B cell (primary cell): ENCODE data around the gene MEOX2. TPM values are rescaled to one million over a fixed set of nuclear protein-coding genes. Genes with fewer than 3 reads are reported as not detected.

Experiments
- ATAC-seq: fragments of 200-7000 bp; cut with Tn5 transposase; one replicate; pipeline ENCODE4 v1.10.0; 2021; ENCODE audit warnings: low read depth, mild to moderate bottlenecking, moderate number of reproducible peaks, moderate library complexity
- CTCF ChIA-PET: fragments of 350-600 bp; sonication (Branson Sonifier 250); formaldehyde crosslinking; loops from one replicate; lab custom pipeline; 2021; ENCODE audit warnings: antibody characterized with exemption, inconsistent platforms; lab: Charles Lee
- POLR2A ChIA-PET: fragments of 350-600 bp; sonication (Branson Sonifier 250); formaldehyde crosslinking; loops from one replicate; lab custom pipeline; 2021; ENCODE audit warnings: antibody characterized with exemption; lab: Charles Lee
- DNase-seq: peaks from one replicate; pipeline ENCODE4 v3.0.0; 2013
- H2AFZ ChIP-seq: 2 replicates; pipeline ENCODE4 v1.6.1; 2012; ENCODE audit warnings: mild to moderate bottlenecking, low read depth, low read length; ENCODE audit not compliant: insufficient read depth, poor library complexity, severe bottlenecking
- H3K27ac ChIP-seq, 2 donors: 1 replicate in 1 of 2; 2 replicates in 1 of 2; pipeline ENCODE4 v1.5.1; 2012 to 2013; ENCODE audit warnings: low read length in 2 of 2, mild to moderate bottlenecking in 2 of 2, moderate library complexity in 1 of 2
- H3K27me3 ChIP-seq, 4 experiments: fragments of 200-600 bp in 1 of 4; sonication (generic) in 1 of 4; replicated peaks in 1 of 4; 1 replicate in 2 of 4; 2 replicates in 2 of 4; pipeline versions ENCODE4 v1.6.1 to v1.7.0; 2013 to 2016; ENCODE audit warnings: low read length in 3 of 4, mild to moderate bottlenecking in 2 of 4, mixed read lengths in 1 of 4, moderate library complexity in 1 of 4; ENCODE audit not compliant: insufficient read depth in 4 of 4, control insufficient read depth in 3 of 4; ENCODE audit errors: control extremely low read depth in 1 of 4
- H3K36me3 ChIP-seq, 2 experiments: replicated peaks in 1 of 2; 1 replicate in 1 of 2; 2 replicates in 1 of 2; pipeline versions ENCODE4 v1.6.1 to v1.7.1; 2013; ENCODE audit warnings: low read length in 1 of 2; ENCODE audit not compliant: insufficient read depth in 2 of 2, control insufficient read depth in 1 of 2; ENCODE audit errors: control extremely low read depth in 1 of 2, extremely low read depth in 1 of 2
- H3K4me1 ChIP-seq, 2 donors: fragments of 200-600 bp in 1 of 2; sonication (generic) in 1 of 2; 1 replicate in 1 of 2; 2 replicates in 1 of 2; pipeline versions ENCODE4 v1.5.1 to v1.6.1; 2013 to 2017; ENCODE audit warnings: low read length in 2 of 2; ENCODE audit not compliant: control insufficient read depth in 2 of 2, insufficient read depth in 2 of 2
- H3K4me2 ChIP-seq: replicated peaks from 2 replicates; pipeline ENCODE3; 2012; ENCODE audit warnings: mild to moderate bottlenecking, low read depth, low read length; ENCODE audit not compliant: poor library complexity, severe bottlenecking
- H3K4me3 ChIP-seq, 5 experiments: fragments of 200-600 bp in 1 of 5; sonication (generic) in 1 of 5; 1 replicate in 3 of 5; 2 replicates in 2 of 5; pipeline versions ENCODE4 v1.5.1 to v1.7.0; 2011 to 2016; ENCODE audit warnings: low read length in 4 of 5, mild to moderate bottlenecking in 4 of 5, low read depth in 2 of 5, control low read depth in 1 of 5, moderate library complexity in 1 of 5; ENCODE audit not compliant: insufficient read depth in 1 of 5; ENCODE audit errors: control extremely low read depth in 1 of 5, extremely low read depth in 1 of 5
- H3K79me2 ChIP-seq: fragments of 200-600 bp; sonication (generic); one replicate; pipeline ENCODE4 v1.6.0; 2016; ENCODE audit warnings: low read length; ENCODE audit not compliant: control insufficient read depth, insufficient read depth
- H3K9ac ChIP-seq: fragments of 200-600 bp; sonication (generic); 2 replicates; pipeline ENCODE4 v1.6.1; 2017; ENCODE audit warnings: mild to moderate bottlenecking, low read length, moderate library complexity
- H3K9me3 ChIP-seq, 3 donors: one replicate each; pipeline versions ENCODE4 v1.6.1 to v1.7.1; 2013; ENCODE audit warnings: low read length in 2 of 3; ENCODE audit not compliant: control insufficient read depth in 2 of 3, insufficient read depth in 1 of 3; ENCODE audit errors: control extremely low read depth in 1 of 3
- H4K20me1 ChIP-seq: 2 replicates; pipeline ENCODE4 v1.6.0; 2012; ENCODE audit warnings: mild to moderate bottlenecking, low read length; ENCODE audit not compliant: insufficient read depth, control insufficient read depth, poor library complexity, severe bottlenecking
- H3K27ac Mint-ChIP-seq: one replicate; pipeline ENCODE4 v1.8.0; 2021; ENCODE audit warnings: mixed read lengths
- H3K27me3 Mint-ChIP-seq: one replicate; pipeline ENCODE4 v1.8.0; 2021; ENCODE audit warnings: mixed read lengths
- H3K4me1 Mint-ChIP-seq: one replicate; pipeline ENCODE4 v1.8.0; 2021; ENCODE audit warnings: mixed read lengths
- H3K4me3 Mint-ChIP-seq: one replicate; pipeline ENCODE4 v1.8.0; 2021; ENCODE audit warnings: mixed read lengths
- H3K9me3 Mint-ChIP-seq: one replicate; pipeline ENCODE4 v1.8.0; 2022; ENCODE audit warnings: mixed read lengths; ENCODE audit not compliant: insufficient read depth
- CTCF ChIP-seq: fragments of 200-600 bp; IDR thresholded peaks from one replicate; pipeline ENCODE4 v1.8.0; 2022; ENCODE audit warnings: antibody characterized with exemption, mild to moderate bottlenecking
- EZH2 ChIP-seq: IDR thresholded peaks from 2 replicates; pipeline ENCODE4 v1.6.1; 2012; ENCODE audit warnings: borderline replicate concordance, low read depth, mild to moderate bottlenecking, moderate library complexity, low read length; ENCODE audit not compliant: insufficient read depth, poor library complexity, severe bottlenecking
- WGBS: methylation state at CpG from one replicate; pipeline ENCODE4 v1.1.5; 2013; ENCODE audit warnings: missing lambda C conversion rate; ENCODE audit not compliant: insufficient coverage; 5-methylcytosine and 5-hydroxymethylcytosine counted together
- intact Hi-C: fragments of 100-400 bp; cut with micrococcal nuclease; formaldehyde crosslinking; loops from one replicate; pipeline ENCODE4 v1.10.0; 2022
- polyA plus RNA-seq: library from polyadenylated mRNA; depleted of rRNA; stranded (reverse); fragments of >200 nt; gene quantifications from 2 replicates; pipeline ENCODE4 v1.2.3, GENCODE V29; 2012
- total RNA-seq, 2 donors: library from RNA; stranded (reverse); fragments of 120-200 nt in 1 of 2; gene quantifications; 1 replicate in 1 of 2; 2 replicates in 1 of 2; pipeline versions ENCODE4 v1.2.3 to v1.2.4, GENCODE V29; 2013 to 2022

The MEOX2 gene
- total and polyA plus RNA-seq, 2 donors (not counting 1 experiment from before 2014, with no cell fraction given) = not detected

DNA sequence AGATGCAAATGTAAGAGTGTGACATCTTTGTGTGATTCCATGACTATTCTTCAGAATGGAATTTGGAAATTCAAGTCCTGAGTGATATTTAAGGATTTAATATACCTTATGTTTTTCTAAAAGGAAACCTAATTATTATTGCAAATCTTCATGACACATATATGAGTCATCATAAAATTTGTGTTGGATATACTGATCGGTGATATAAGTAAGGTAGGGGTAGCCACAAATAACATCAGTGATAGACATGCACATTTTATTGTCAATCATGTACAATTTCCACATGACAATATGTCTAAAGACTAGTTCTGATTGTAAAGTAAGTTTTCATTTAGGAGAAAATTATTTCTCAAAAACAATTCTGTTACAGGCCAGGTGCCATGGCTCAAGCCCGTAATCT lies 65.0 kb downstream of the MEOX2 start:
- Mint-ChIP-seq H3K4me3 (no peak overlapping the region), H3K27me3 (no peaks in the 10 kb centered on the region), H3K9me3 (no peaks in the 10 kb centered on the region), H3K4me1 (no peaks in the 10 kb centered on the region), H3K27ac (no peak overlapping the region)
- POLR2A ChIA-PET = no interaction called here
- no peak overlapping the region for H3K9ac ChIP-seq
- no peaks in the 10 kb centered on the region for H4K20me1 ChIP-seq
- H3K4me1 ChIP-seq = no peaks in the 10 kb centered on the region
- ATAC-seq = no peak
- CTCF ChIA-PET = no interaction called here
- no peak overlapping the region for H3K4me2 ChIP-seq
- TF ChIP-seq CTCF = no peak
- no peak for TF ChIP-seq EZH2
- H3K9me3 ChIP-seq = peaks cover 0 to 2% (median 0%) of the 10 kb centered on the region in 3 donors
- no peaks in the 10 kb centered on the region for H3K36me3 ChIP-seq
- DNase-seq = no peak
- intact Hi-C loops = no loop called here
- no peak overlapping the region for H3K4me3 ChIP-seq
- no CpG with 5 or more reads among the region's 2 CpGs for WGBS
- H3K27ac ChIP-seq = no peak overlapping the region
- no peak overlapping the region for H2AFZ ChIP-seq
- no peaks in the 10 kb centered on the region for H3K79me2 ChIP-seq
- no peaks in the 10 kb centered on the region for H3K27me3 ChIP-seq

DNA sequence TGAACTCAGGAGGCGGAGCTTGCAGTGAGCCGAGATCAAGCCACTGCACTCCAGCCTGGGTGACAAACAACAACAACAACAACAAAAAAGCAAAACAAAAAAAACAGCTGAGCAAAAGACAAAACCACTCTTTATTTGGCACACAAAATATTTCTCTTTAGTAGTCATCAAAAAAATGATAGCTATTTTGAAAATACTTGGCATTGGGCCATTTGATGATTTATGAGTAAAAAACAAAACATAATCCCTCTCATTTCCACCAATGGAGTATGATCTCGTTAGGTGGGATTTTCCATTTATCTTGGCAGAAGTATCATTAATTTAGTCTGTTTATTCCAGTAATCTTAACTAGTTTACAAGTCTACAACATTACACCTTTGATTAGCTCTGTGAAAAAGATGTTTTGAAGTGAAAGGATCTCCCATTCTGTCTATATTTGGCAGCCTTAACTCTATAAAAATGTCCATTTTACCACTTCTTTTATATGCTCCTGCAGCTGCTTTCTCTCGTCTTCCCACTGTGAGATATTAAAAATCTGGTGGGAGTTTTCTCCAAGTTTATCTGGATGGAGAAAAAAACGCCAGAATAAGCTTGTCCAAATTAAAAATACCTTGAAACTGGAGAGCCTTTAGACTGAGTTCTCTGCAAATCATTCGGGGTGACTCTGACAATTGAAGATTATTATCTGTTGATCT lies 65.8 kb downstream of the MEOX2 start:
- Mint-ChIP-seq H3K4me1 (no peaks in the 10 kb centered on the region), H3K4me3 (no peak overlapping the region), H3K27me3 (no peaks in the 10 kb centered on the region), H3K9me3 (no peaks in the 10 kb centered on the region), H3K27ac (no peak overlapping the region)
- Histone ChIP-seq H3K9ac (no peak overlapping the region), H3K9me3 (peaks cover 0 to 2% (median 0%) of the 10 kb centered on the region in 3 donors), H2AFZ (no peak overlapping the region), H3K4me3 (no peak overlapping the region), H3K4me1 (no peaks in the 10 kb centered on the region), H3K27ac (no peak overlapping the region), H3K36me3 (no peaks in the 10 kb centered on the region), H3K27me3 (no peaks in the 10 kb centered on the region), H3K4me2 (no peak overlapping the region), H3K79me2 (no peaks in the 10 kb centered on the region), H4K20me1 (no peaks in the 10 kb centered on the region)
- intact Hi-C loops = no loop called here
- no peak for ATAC-seq
- 90% methylated on average over 2 of the region's 6 CpGs for WGBS
- ChIA-PET POLR2A (no interaction called here), CTCF (no interaction called here)
- no peak for TF ChIP-seq CTCF
- no peak for TF ChIP-seq EZH2
- no peak for DNase-seq
